K562 (cell line): Measurements from ENCODE around the gene GPHA2. TPM values are rescaled to one million over a fixed set of nuclear protein-coding genes. Genes with fewer than 3 reads are reported as not detected.

Experiments used
- ATAC-seq: fragments of 200-7000 bp; cut with Tn5 transposase; 3 replicates; pipeline ENCODE4 v1.9.1; 2020; ENCODE audit warnings: moderate library complexity
- BruUV-seq: library from RNA; stranded (reverse); fragments of 400-500 nt; replicated peaks from 2 replicates; lab custom pipeline; 2021; lab: Mats Ljungman, UMichigan
- CTCF ChIA-PET: fragments of 300-600 bp; formaldehyde crosslinking; extraction: SDS; loops from one replicate; lab custom pipeline; 2021; ENCODE audit warnings: low intra/inter-chr PET ratio; lab: Yijun Ruan, JAX
- POLR2A ChIA-PET: fragments of 300-600, 350-650 bp; sonication (Branson Sonifier 250); formaldehyde crosslinking; extraction: SDS; loops from one replicate; lab custom pipeline; 2021; ENCODE audit warnings: antibody characterized with exemption, inconsistent platforms; lab: Yijun Ruan, JAX
- DNase-seq, 4 experiments: peaks; one replicate each; pipeline versions ENCODE4 v3.0.0 to v3.0.0-alpha.2; 2011 to 2018; ENCODE audit warnings: low spot score in 3 of 4, mixed read lengths in 3 of 4; ENCODE audit errors: extremely low read depth in 1 of 4
- FAIRE-seq: peaks from 2 replicates; lab custom pipeline; 2011; peaks lifted over from hg19 to GRCh38; lab: Jason Lieb, UNC
- H2AFZ ChIP-seq: 2 replicates; pipeline ENCODE4 v1.6.0; 2011; ENCODE audit warnings: low read depth, low read length, control low read depth, inconsistent platforms
- H3K27ac ChIP-seq: fragments of 200-600 bp; 3 replicates; pipeline ENCODE4 v1.8.0; 2011; ENCODE audit warnings: low read depth, mild to moderate bottlenecking, control low read depth, inconsistent platforms, low read length, moderate library complexity, mixed read lengths; ENCODE audit errors: extremely low read depth
- H3K27me3 ChIP-seq, 2 experiments: fragments of 300-600 bp in 1 of 2; 2 replicates in 1 of 2; 3 replicates in 1 of 2; pipeline versions ENCODE4 v1.6.0 to v1.8.0; 2011; ENCODE audit warnings: inconsistent platforms in 2 of 2, low read length in 2 of 2, mild to moderate bottlenecking in 1 of 2, mixed read lengths in 1 of 2, moderate library complexity in 1 of 2; ENCODE audit not compliant: control insufficient read depth in 2 of 2, insufficient read depth in 2 of 2
- H3K36me3 ChIP-seq: fragments of 300-600 bp; 3 replicates; pipeline ENCODE4 v1.8.0; 2011; ENCODE audit warnings: mild to moderate bottlenecking, low read length, inconsistent platforms; ENCODE audit not compliant: control insufficient read depth, insufficient read depth
- H3K4me1 ChIP-seq, 2 experiments: fragments of 200-600 bp in 1 of 2; replicated peaks in 1 of 2; 2 replicates in 1 of 2; 3 replicates in 1 of 2; pipeline versions ENCODE4 v1.5.1 to v1.8.0; 2011; ENCODE audit warnings: inconsistent platforms in 2 of 2, low read length in 2 of 2, mild to moderate bottlenecking in 1 of 2, mixed read lengths in 1 of 2, moderate library complexity in 1 of 2; ENCODE audit not compliant: control insufficient read depth in 2 of 2, insufficient read depth in 2 of 2
- H3K4me2 ChIP-seq: 2 replicates; pipeline ENCODE4 v1.6.1; 2011; ENCODE audit warnings: low read length, control low read depth, inconsistent platforms, mixed read lengths; ENCODE audit not compliant: insufficient read depth
- H3K4me3 ChIP-seq: fragments of 200-600 bp; sonication (generic), shearing (Covaris generic); 2 replicates; pipeline ENCODE4 v1.5.1; 2016; ENCODE audit warnings: control low read depth, inconsistent platforms
- H3K79me2 ChIP-seq: fragments of 200-600 bp; 3 replicates; pipeline ENCODE4 v1.8.0; 2011; ENCODE audit warnings: low read length, inconsistent platforms; ENCODE audit not compliant: control insufficient read depth, insufficient read depth
- H3K9ac ChIP-seq, 2 experiments: 2 replicates each; pipeline versions ENCODE4 v1.6.0 to v1.6.1; 2011; ENCODE audit warnings: low read depth in 2 of 2, low read length in 2 of 2, control low read depth in 1 of 2, inconsistent platforms in 1 of 2, mild to moderate bottlenecking in 1 of 2, mixed read lengths in 1 of 2; ENCODE audit not compliant: insufficient read depth in 1 of 2
- H3K9me1 ChIP-seq: one replicate; pipeline ENCODE4 v1.6.0; 2011; ENCODE audit warnings: inconsistent platforms, mild to moderate bottlenecking, low read length, moderate library complexity; ENCODE audit not compliant: control insufficient read depth, insufficient read depth
- H3K9me3 ChIP-seq: replicated peaks from 2 replicates; pipeline ENCODE4 v1.5.1; 2011; ENCODE audit warnings: low read depth, low read length, inconsistent platforms; ENCODE audit not compliant: control insufficient read depth, insufficient read depth
- H4K20me1 ChIP-seq: replicated peaks from 2 replicates; pipeline ENCODE4 v1.6.1; 2011; ENCODE audit warnings: low read length, inconsistent platforms, mixed read lengths; ENCODE audit not compliant: control insufficient read depth, insufficient read depth
- GTF2E2 ChIP-seq: fragments of 200-800 bp; sonication (Bioruptor generic); IDR thresholded peaks from 2 replicates; pipeline ENCODE4 v1.6.1; 2016; ENCODE audit warnings: missing genetic modification characterization, missing compliant biosample characterization
- HDAC1 ChIP-seq, 2 experiments: fragments of 450-650 bp; IDR thresholded peaks; 2 replicates each; pipeline ENCODE4 v1.6.1; 2016 to 2017; ENCODE audit warnings: inconsistent platforms in 1 of 2, mild to moderate bottlenecking in 1 of 2, moderate library complexity in 1 of 2
- MTA1 ChIP-seq: fragments of 450-650 bp; IDR thresholded peaks from 2 replicates; pipeline ENCODE4 v1.6.1; 2017; ENCODE audit warnings: borderline replicate concordance
- NFATC3 ChIP-seq: fragments of 450-650 bp; IDR thresholded peaks from 2 replicates; pipeline ENCODE4 v1.6.1; 2017; ENCODE audit warnings: mild to moderate bottlenecking
- NR4A1 ChIP-seq, 2 experiments: fragments of 250-450 bp in 1 of 2; fragments of 450-650 bp in 1 of 2; sonication (Bioruptor Pico) in 1 of 2; IDR thresholded peaks; 2 replicates each; pipeline versions ENCODE4 v1.4.0 to v1.6.1; 2016 to 2020; ENCODE audit warnings: mild to moderate bottlenecking in 2 of 2, missing compliant biosample characterization in 1 of 2, missing genetic modification characterization in 1 of 2, moderate library complexity in 1 of 2
- PML ChIP-seq: IDR thresholded peaks from 2 replicates; pipeline ENCODE4 v1.6.1; 2012; ENCODE audit warnings: low read length, inconsistent platforms
- SMC3 ChIP-seq: conservative IDR thresholded peaks from 2 replicates; pipeline ENCODE4 v1.6.1; 2011; ENCODE audit warnings: low read depth, low read length, improper control_type of control experiment; ENCODE audit not compliant: insufficient read depth
- SPI1 ChIP-seq: IDR thresholded peaks from 2 replicates; pipeline ENCODE4 v1.6.1; 2011; ENCODE audit warnings: low read depth, low read length, control low read depth, borderline replicate concordance
- XRCC4 ChIP-seq: IDR thresholded peaks from one replicate; pipeline ENCODE4 v1.6.1; 2011; ENCODE audit not compliant: insufficient read depth, insufficient read length; ENCODE audit errors: extremely low read depth
- ZNF133 ChIP-seq: fragments of 250-450 bp; sonication (Bioruptor Pico); IDR thresholded peaks from 2 replicates; pipeline ENCODE4 v1.4.0; 2020; ENCODE audit warnings: mild to moderate bottlenecking
- ZNF253 ChIP-seq: fragments of 250-450 bp; sonication (Bioruptor Pico); conservative IDR thresholded peaks from 2 replicates; pipeline ENCODE4 v1.6.1; 2021; ENCODE audit warnings: mild to moderate bottlenecking
- ZNF780A ChIP-seq: fragments of 250-450 bp; sonication (Bioruptor Pico); IDR thresholded peaks from 2 replicates; pipeline ENCODE4 v1.5.0; 2021; ENCODE audit warnings: mild to moderate bottlenecking
- WGBS: fragments of 100-300 bp; shearing (Covaris generic); methylation state at CpG from one replicate; pipeline ENCODE4 v1.1.6; 2016; ENCODE audit warnings: low coverage, mixed read lengths; ENCODE audit not compliant: insufficient coverage; ENCODE audit errors: missing lambda C conversion rate; 5-methylcytosine and 5-hydroxymethylcytosine counted together
- in situ Hi-C: fragments of 300-500 bp; cut with MboI; formaldehyde crosslinking; loops from 4 replicates; pipeline ENCODE4 v1.15.0; 2018; ENCODE audit warnings: inconsistent platforms, mixed read lengths
- intact Hi-C: fragments of 100-400 bp; cut with micrococcal nuclease; formaldehyde crosslinking; loops from 2 replicates; pipeline ENCODE4 v1.14.2; 2022
- polyA plus RNA-seq, 8 experiments: library from polyadenylated mRNA; depleted of rRNA in 4 of 8; stranded (reverse) in 5 of 8; unstranded in 3 of 8; fragments of >200 nt; fragmentation: Nextera tagmentation in 2 of 8; fragmentation: Illumina TruSeq in 1 of 8; extraction: Ambion mirVana in 2 of 8; extraction: Trizol in 1 of 8; gene quantifications; 2 replicates each; pipeline versions ENCODE4 v1.2.1 to v1.2.3, GENCODE V29; 2011 to 2014; ENCODE audit warnings: inconsistent platforms in 1 of 8, missing spikeins in 1 of 8
- total RNA-seq, 7 experiments: library from RNA; depleted of rRNA in 6 of 7; stranded (reverse); fragments of >200 nt in 6 of 7; fragmentation: Illumina TruSeq in 2 of 7; extraction: Trizol in 2 of 7; gene quantifications; 2 replicates each; pipeline versions ENCODE4 v1.2.1 to v1.2.3, GENCODE V29; 2011 to 2021; ENCODE audit warnings: low replicate concordance in 1 of 7
- TF ChIP-seq, protein P1 (sequence below), 2 experiments: fragments of 450-650 bp in 1 of 2; sonication (generic) in 1 of 2; formaldehyde crosslinking in 1 of 2; IDR thresholded peaks; 2 replicates each; pipeline versions ENCODE4 v1.7.1 to v1.9.0; 2016 to 2022; ENCODE audit warnings: inconsistent platforms in 1 of 2, mild to moderate bottlenecking in 1 of 2, missing genetic modification reagents in 1 of 2

GPHA2 gene
- total and polyA plus RNA-seq, 9 of the 15 experiments (the other 6 are each of a cell fraction or from before 2014, with no cell fraction given): 0.17 to 0.22 TPM; not detected in 7

DNA sequence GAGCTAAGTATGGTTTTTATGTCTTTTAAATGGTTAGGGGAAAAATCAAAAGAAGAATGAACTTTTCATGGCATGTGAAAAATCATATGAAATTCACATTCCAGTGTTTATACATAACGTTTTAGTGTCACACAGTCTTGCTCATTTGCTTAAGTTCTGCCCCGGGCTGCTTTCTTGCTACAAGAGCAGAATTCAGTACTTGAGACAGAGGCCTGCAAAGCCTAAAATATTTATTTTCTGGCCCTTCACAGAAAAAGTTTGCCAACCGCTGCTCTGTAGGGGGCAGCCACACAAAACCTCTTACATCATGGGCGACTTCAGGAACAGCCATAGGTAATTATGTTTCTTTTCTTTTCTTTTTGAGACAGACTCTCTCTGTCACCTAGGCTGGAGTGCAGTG lies 17.7 kb downstream of the GPHA2 start (continued):
- no peak for TF ChIP-seq SMC3
- TF ChIP-seq NR4A1 (CRISPR knock-in tag; IDR thresholded peaks at IDR 0.05): no peak
- TF ChIP-seq NR4A1 (tag; IDR thresholded peaks at IDR 0.05): no peak
- no peak for TF ChIP-seq MTA1
- no peak for TF ChIP-seq ZNF133 (CRISPR knock-in tag)

GRCh38 chr11:64917663-64917995 lies 18.1 kb downstream of the GPHA2 start:
- H2AFZ ChIP-seq: peak overlapping the region; percentile 73
- DNase-seq: no peak
- FAIRE-seq: no peak
- H4K20me1 ChIP-seq: no peaks in the 10 kb centered on the region
- peaks cover 17% of the 10 kb centered on the region; the same call in 1 of the 3 replicates for H3K36me3 ChIP-seq
- peak overlapping the region; percentile 87 for H3K4me3 ChIP-seq
- H3K27ac ChIP-seq: peak overlapping the region; percentile 64
- POLR2A ChIA-PET: interaction anchor here (1.0 kb wide), 2 partner anchors 10 to 217 kb away, joined by 3 read pairs; no protein-coding TSS in a partner anchor
- no peaks in the 10 kb centered on the region for H3K27me3 ChIP-seq
- TSS peak; percentile 91 for BruUV-seq
- H3K4me1 ChIP-seq: peaks cover 20 to 43% of the 10 kb centered on the region in 2 experiments; a peak in 4 of 5 replicates
- no peak for ATAC-seq
- H3K4me2 ChIP-seq: peak overlapping the region; percentile 82
- CTCF ChIA-PET: interaction anchor here (1.2 kb wide), 1 partner anchor 96 kb away, joined by 3 read pairs; no protein-coding TSS in a partner anchor
- H3K79me2 ChIP-seq: peaks cover 26% of the 10 kb centered on the region
- intact Hi-C loops (loop anchor here (1.0 kb wide), 2 partner anchors 28 to 79 kb away; partner anchors contain the start of gene BATF2), in situ Hi-C loops (no loop called here)
- peak overlapping the region; percentile 78 to 86; a peak in 3 of 4 replicates for H3K9ac ChIP-seq
- 0% methylated on average over 6 of the region's 6 CpGs for whole genome bisulfite sequencing
- no peaks in the 10 kb centered on the region for H3K9me3 ChIP-seq
- no peaks in the 10 kb centered on the region for H3K9me1 ChIP-seq
- TF ChIP-seq, protein P1, sequence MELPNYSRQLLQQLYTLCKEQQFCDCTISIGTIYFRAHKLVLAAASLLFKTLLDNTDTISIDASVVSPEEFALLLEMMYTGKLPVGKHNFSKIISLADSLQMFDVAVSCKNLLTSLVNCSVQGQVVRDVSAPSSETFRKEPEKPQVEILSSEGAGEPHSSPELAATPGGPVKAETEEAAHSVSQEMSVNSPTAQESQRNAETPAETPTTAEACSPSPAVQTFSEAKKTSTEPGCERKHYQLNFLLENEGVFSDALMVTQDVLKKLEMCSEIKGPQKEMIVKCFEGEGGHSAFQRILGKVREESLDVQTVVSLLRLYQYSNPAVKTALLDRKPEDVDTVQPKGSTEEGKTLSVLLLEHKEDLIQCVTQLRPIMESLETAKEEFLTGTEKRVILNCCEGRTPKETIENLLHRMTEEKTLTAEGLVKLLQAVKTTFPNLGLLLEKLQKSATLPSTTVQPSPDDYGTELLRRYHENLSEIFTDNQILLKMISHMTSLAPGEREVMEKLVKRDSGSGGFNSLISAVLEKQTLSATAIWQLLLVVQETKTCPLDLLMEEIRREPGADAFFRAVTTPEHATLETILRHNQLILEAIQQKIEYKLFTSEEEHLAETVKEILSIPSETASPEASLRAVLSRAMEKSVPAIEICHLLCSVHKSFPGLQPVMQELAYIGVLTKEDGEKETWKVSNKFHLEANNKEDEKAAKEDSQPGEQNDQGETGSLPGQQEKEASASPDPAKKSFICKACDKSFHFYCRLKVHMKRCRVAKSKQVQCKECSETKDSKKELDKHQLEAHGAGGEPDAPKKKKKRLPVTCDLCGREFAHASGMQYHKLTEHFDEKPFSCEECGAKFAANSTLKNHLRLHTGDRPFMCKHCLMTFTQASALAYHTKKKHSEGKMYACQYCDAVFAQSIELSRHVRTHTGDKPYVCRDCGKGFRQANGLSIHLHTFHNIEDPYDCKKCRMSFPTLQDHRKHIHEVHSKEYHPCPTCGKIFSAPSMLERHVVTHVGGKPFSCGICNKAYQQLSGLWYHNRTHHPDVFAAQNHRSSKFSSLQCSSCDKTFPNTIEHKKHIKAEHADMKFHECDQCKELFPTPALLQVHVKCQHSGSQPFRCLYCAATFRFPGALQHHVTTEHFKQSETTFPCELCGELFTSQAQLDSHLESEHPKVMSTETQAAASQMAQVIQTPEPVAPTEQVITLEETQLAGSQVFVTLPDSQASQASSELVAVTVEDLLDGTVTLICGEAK (IDR thresholded peaks at IDR 0.05): peak; percentile 55
- TF ChIP-seq, protein P1 (CRISPR knock-in tag; IDR thresholded peaks at IDR 0.05): no peak
- TF ChIP-seq NFATC3: peak; percentile 23; the same call in 1 of the 2 replicates
- 0 out of 2 replicates have a peak, but pooled peaks have one; percentile 38 for TF ChIP-seq GTF2E2 (tag)
- TF ChIP-seq HDAC1 (IDR thresholded peaks at IDR 0.05): peak in 1 of 2 experiments; percentile 17; a peak in 1 of 4 replicates
- TF ChIP-seq SPI1: no peak
- TF ChIP-seq PML: peak; percentile 42; the same call in 1 of the 2 replicates
- TF ChIP-seq ZNF780A (CRISPR knock-in tag): no peak
- TF ChIP-seq ZNF253: no peak
- TF ChIP-seq XRCC4: no peak
